Activated T-helper 1 cell treated with anti-CD3 and anti-CD28 coated beads, Interleukin-2, amount 50 U/mL, for 16 hours (primary cell): ENCODE results near the gene NOL7.

Experiments
- DNase-seq, 2 donors: peaks; one replicate each; pipeline ENCODE4 v3.0.0-alpha.2; 2020; ENCODE audit warnings: low read depth in 1 of 2, low spot score in 1 of 2

Gene NOL7

GRCh38 chr6:13614926-13615791 lies at the start of gene NOL7:
Gene NOL7 (plus strand): TSS chr6:13615335. CDS start chr6:13615359, 24 bp downstream.
- peak; percentile 98 to 99 for DNase-seq

DNA sequence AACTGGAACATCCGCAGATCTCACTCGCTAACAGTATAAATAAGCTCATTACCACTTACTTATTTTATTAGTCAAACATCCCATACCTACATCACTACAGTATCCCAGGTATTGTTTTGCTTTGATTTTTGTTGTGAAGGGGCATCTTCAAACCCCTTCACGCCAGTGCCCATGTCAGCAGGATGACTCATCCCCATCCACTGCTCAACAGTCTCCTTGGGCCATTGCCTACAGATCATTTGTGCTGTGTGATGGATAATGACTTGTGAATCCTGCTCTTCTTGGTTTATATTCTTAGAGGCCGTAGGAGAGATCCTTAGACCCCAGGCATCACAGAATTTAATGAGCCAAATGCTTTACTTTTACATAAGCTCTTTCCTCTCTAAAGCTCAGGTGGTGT lies 49.2 kb upstream of the NOL7 start:
- DNase-seq, result no peak

DNA sequence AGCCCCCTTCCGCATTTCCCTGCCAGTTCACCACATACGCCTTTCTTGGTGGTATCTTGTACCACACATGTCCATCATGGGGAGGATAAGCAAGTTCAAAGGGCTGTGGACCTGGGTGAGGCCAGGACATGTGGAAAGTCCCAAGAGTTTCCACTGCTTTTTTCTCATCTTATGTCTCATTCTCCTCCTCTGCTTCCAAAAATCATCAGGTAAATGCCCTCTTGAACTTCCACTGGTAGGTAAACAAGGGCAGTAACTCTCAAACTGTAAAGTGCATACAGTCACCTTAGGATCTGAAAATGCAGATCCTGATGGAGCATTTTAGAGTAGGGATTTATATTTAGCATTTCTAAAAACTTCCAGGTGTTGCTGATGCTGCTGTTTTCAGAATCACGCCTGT lies 48.6 kb upstream of the NOL7 start:
- no peak for DNase-seq

DNA sequence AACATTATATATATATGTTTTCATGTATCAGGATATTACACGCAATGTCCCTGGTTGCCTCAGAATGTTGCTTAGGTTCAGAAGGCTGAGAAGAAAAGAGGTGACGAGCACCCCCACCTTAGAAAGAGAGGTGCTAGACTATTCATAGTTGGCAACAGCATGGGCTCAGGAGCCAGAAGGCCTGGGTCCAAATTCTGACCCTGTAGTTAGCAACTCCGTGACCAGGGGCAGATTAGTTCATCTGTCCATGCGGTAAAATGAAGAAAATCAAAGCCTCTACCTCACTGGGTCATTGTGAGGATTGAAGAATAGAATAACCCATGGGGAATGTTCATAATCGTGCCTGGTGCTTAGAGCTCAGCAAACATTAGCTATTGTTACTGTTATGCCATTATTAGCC lies 46.2 kb upstream of the NOL7 start:
- no peak for DNase-seq

DNA sequence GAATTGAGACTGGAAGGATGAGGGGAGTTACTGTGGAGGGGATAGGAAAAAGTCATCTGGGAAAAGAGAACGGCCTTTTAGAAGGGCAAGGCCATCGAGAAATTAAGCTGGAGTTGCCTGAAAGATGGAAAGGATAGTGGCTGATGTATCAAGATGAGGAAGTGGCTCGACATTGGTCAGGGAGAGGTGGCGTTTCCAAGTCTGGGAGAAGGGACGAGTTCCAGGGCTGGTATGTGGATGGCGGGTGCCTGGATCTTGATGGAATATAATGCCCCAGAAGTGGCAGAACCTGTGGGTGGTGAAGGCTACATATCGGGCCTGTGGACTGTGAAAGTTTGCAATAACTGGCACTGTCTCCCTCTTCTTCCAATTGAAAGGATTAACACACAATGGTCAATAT lies 42.9 kb upstream of the NOL7 start:
- no peak for DNase-seq

GRCh38 chr6:13572951-13573654 lies 42.0 kb upstream of the NOL7 start:
- no peak for DNase-seq

- no peak for DNase-seq
Measured at GRCh38 chr6:13573669-13574110, 41.4 kb upstream of the NOL7 start.

DNA sequence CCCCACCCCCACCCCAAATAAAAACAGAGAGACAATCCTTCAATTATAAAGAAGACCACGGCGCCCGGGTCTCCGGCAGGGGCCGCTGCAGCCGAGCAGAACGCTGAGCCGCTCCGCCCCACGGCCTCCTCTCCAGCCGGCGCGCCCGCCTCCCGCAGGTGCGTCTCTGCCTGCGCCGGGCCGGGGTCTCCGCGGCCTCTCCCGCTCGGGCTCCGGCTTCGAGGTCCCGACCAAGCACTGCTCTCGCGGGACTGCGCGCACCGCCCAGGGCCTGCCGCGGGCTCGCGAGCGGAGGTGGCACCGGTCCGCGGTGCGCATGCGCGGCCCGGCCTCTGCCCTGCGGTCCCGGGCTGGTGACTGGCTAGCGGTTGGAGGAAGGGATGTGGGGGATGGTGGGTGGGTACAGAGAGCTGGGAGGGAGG lies 41.0 kb upstream of the NOL7 start:
- DNase-seq, result peak; percentile 79 to 87

DNA sequence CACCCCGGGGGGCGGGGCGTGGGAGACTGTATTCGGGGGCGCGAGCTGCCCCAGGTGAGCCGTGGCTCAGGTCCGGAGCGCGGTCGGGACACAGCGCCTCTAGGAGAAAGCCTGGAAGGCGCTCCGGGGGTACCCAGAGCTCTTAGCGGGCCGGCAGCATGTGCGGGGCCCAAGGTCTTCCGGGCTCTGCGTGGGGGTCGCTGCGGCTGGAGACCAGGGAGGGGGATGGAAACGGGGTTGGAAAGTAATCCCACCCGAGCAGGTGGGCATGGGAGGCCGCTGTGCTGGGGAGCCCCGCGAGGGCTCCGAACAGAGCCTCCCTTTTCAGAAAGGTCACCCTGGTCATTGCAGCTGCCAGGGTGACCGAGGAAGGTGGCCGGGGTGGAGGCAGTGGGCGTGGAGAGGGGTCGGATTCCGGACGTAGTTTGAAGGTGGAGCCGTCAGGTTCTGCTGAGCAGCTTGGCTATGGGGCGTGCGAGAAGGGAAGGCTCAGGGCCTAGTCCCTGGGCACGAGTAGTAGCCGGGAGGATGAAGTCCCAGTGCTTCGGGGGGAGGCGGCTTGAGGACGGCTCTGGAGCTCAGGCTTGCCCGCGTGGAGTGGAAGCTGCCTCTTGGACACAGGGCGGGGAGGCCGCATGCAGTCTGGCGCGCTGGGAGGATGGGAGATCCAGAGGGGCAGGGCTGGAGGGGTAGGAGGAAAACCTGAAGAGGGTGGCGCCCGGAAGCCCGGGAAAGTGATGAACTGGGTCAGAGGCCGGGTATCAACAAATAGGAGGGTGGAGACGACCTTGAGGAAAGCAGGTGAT lies 40.4 kb upstream of the NOL7 start, which contains the start of gene SIRT5:
SIRT5 (plus strand) TSS at position 31 of the 806 bp plus-strand sequence. CDS start 9,510 bp downstream, outside the sequence.
- peak; percentile 47 to 57 for DNase-seq

- no peak for DNase-seq
Measured at GRCh38 chr6:13575377-13575775, 39.8 kb upstream of the NOL7 start.

DNA sequence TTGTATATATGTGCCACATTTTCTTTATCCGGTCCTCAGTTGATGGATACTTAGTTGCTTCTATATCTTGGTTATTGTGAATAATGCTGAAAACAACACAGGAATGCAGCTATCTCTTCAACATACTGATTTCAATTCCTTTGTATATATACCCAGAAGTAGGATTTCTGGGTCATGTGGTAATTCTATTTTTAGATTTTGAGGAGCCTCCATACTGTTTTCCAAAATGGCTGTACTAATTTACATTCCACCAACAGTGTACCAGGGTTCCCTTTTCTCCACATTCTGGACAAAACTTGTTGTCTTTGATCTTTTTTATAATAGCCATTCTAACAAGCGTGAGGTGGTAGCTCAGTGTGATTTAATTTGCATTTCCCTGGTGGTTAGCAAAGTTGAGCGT lies 39.1 kb upstream of the NOL7 start:
- no peak for DNase-seq

DNA sequence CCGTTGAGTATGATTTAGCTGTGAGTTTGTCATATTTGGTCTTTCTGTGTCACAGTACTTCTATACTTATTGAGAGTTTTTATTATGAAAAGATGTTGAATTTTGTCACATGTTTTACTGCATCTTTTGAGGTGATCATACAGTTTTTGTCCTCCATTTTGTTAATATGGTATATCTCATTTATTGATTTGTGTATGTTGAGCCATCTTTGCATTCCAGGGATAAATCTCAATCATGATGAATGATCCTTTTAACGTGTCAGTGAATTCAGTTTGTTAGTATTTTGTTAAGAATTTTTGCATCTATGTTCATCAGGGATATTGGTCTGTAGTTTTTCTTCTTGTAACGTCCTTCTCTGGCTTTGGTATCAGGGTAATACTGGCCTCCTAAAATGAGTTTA lies 37.2 kb upstream of the NOL7 start:
- no peak for DNase-seq

DNA sequence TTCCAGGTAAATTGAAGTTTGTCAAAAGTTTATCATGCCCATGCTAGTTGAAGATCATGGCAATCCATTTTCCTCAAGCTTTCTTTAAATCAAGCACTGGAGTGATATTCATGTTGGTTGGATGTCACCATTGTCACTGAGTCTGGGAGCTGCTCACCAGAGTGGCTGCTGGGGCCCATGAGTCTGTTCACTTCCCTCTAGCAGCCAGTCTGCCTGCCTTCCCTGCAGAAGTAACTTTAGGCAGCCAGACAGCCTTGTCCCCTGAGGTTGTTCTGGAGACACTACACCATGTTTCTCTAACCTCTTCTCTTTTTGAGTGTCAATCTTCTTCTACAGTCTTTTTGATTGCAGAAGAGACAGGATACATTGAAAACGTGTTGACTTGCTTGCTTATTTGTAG lies 35.2 kb upstream of the NOL7 start:
- no peak for DNase-seq

GRCh38 chr6:13581700-13582229 lies 33.4 kb upstream of the NOL7 start:
- DNase-seq, result no peak

DNA sequence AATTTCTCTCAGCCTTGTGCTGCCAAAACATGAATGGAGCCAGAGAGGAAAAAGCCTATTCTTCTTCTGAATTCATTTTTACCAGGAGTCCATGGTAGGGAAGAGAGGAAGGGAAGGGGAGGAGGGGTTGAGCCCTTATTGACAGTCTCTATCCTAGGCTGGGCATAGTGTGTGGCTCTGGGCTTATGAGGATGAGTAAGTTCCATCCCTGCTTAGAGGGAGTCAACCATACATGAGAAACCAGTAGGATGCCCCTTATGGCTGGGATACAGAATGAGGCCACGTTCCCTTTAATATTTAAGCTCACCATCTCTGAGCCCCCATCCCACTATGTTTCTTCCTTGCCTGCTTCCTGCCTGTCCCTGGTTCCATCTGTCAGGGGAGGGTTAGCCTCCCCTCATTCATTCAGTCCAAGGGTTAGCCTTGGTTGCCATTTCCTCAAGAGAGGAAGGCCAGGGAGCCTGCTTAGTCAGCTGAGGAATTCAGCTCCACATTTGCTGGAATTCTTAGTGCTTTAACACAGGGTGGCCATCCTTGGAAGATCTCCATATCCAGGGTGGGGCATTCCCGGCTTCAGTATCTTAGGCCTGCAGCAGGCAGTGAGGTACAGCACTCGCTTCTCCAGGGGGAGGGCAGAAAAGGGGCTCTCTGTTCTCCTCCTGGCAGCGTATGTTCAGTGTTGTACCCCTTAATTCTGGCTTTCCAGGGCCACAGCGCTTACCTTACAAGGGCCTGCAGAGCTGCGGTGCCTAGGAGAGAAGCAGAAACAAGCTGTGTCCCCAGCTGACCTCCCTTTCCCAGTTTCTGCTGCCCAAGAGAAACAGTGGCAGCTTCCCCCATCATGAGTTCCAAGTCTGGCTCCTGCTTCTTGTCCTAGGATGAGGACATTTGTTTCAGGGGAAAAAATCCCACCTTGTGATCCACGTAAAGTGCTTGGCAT lies 28.3 kb upstream of the NOL7 start:
- no peak for DNase-seq

- DNase-seq, result no peak
Measured at GRCh38 chr6:13589801-13590200, 25.3 kb upstream of the NOL7 start.

GRCh38 chr6:13590574-13591153 lies 24.5 kb upstream of the NOL7 start:
- DNase-seq, result no peak

- no peak for DNase-seq
Measured at GRCh38 chr6:13591205-13591921, 23.8 kb upstream of the NOL7 start.

DNA sequence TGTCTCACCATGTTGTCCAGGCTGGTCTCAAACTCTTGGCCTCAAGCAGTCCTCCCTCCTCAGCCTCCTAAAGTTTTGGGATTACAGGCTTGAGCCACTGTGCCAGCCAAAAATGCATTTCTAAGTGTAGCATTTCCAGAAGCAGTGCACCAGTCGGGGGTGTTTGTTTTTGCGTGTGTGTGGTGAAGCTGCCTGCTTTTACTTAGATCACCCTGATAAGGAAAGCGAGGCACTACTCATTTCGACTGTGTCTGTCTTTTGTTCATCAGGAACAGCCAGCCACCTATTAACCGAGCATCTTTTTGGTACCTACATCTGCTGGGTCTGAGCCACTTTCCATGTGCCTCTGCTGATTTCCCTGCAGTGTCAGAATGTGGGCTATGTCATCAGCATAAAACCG lies 22.0 kb upstream of the NOL7 start:
- DNase-seq, result no peak
